ENCODE results near the gene ASIC2. TPM values are rescaled to one million over a fixed set of nuclear protein-coding genes. Genes with fewer than 3 reads are reported as not detected.
"Not testable (repeated sequence)": the region's sequence is repeated elsewhere in the genome, so short reads cannot be mapped to it uniquely, and the experiment has no call there.

ASIC2 gene
- total RNA-seq, 2 experiments from 2014 or later, result not detected

- ATAC-seq (no peak), DNase-seq (no peak)
- Mint-ChIP-seq H3K36me3 (ENCODE audit: low read depth) (peaks cover 1% of the 10 kb centered on the region), H3K27ac (no peak overlapping the region), H3K4me3 (no peak overlapping the region), H3K9me3 (ENCODE audit: insufficient read depth) (peaks cover 5% of the 10 kb centered on the region), H3K27me3 (ENCODE audit: low read depth) (peaks cover 4% of the 10 kb centered on the region), H3K4me1 (ENCODE audit: low read depth) (no peaks in the 10 kb centered on the region)
- CTCF ChIA-PET, result interaction anchor here (1.5 kb wide), 1 partner anchor 13 kb away, joined by 5 read pairs; no protein-coding TSS in a partner anchor
- POLR2A ChIA-PET, result interaction anchor here (0.7 kb wide), 1 partner anchor 187 kb away, joined by 3 read pairs; no protein-coding TSS in a partner anchor
These were observed 307.9 kb downstream of the ASIC2 start for GRCh38 chr17:32985050-32985756.

DNA sequence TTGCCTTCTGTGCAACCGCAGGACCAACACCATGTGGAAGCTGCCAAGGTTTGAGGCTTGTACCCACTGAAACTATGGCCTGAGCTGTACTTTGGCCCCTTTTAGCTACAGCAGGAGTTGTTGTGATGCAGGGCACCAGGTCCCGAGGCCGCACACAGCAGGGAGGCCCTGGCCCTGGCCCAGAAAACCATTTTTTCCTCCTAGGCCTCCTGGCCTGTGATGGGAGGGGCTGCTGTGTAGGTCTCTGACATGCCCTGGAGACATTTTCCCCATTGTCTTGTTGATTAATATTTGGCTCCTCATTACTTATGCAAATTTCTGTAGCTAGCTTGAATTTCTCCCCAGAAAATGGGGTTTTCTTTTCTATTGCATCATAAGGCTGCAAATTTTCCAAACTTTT lies 311.5 kb downstream of the ASIC2 start:
- H3K9me3 Mint-ChIP-seq (ENCODE audit: insufficient read depth); H3K27ac Mint-ChIP-seq; DNase-seq; ATAC-seq; H3K4me3 Mint-ChIP-seq; POLR2A ChIA-PET; H3K27me3 Mint-ChIP-seq (ENCODE audit: low read depth); H3K4me1 Mint-ChIP-seq (ENCODE audit: low read depth); CTCF ChIA-PET; H3K36me3 Mint-ChIP-seq (ENCODE audit: low read depth): not testable (repeated sequence)

GRCh38 chr17:32980230-32980629 lies 312.9 kb downstream of the ASIC2 start:
- no peaks in the 10 kb centered on the region for H3K4me1 Mint-ChIP-seq (ENCODE audit: low read depth)
- H3K27ac Mint-ChIP-seq, result no peak overlapping the region
- DNase-seq, result no peak
- ATAC-seq, result no peak
- CTCF ChIA-PET, result no interaction called here
- peaks cover 6% of the 10 kb centered on the region for H3K27me3 Mint-ChIP-seq (ENCODE audit: low read depth)
- POLR2A ChIA-PET, result interaction anchor here (0.6 kb wide), 1 partner anchor 975 kb away, joined by 3 read pairs; no protein-coding TSS in a partner anchor
- H3K36me3 Mint-ChIP-seq (ENCODE audit: low read depth), result peaks cover 1% of the 10 kb centered on the region
- no peak overlapping the region for H3K4me3 Mint-ChIP-seq
- H3K9me3 Mint-ChIP-seq (ENCODE audit: insufficient read depth), result no peaks in the 10 kb centered on the region

DNA sequence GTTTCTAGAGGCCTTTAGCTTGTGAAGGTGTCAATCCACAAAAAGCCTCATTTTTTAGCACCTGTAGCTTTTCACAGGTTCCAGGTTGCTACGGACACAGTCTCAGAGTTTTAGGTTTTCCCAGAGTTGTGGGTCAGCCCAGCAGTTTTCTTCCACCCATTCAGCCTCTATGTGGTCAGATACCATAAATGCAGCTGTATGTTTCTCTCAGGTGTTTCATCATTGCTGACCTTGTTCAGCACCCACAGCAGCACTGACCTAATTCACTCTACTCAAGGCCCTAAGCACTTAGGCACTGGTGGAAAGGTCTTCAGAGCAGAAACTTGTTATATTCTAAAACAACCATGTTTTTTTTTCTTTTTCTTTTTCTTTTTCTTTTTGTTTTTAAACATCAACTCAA lies 316.5 kb downstream of the ASIC2 start:
- no peaks in the 10 kb centered on the region for H3K36me3 Mint-ChIP-seq (ENCODE audit: low read depth)
- no peaks in the 10 kb centered on the region for H3K9me3 Mint-ChIP-seq (ENCODE audit: insufficient read depth)
- peaks cover 5% of the 10 kb centered on the region for H3K27me3 Mint-ChIP-seq (ENCODE audit: low read depth)
- ChIA-PET POLR2A (no interaction called here), CTCF (interaction anchor here (2.4 kb wide), 1 partner anchor 22 kb away, joined by 12 read pairs; no protein-coding TSS in a partner anchor)
- H3K4me3 Mint-ChIP-seq, result no peak overlapping the region
- ATAC-seq (no peak), DNase-seq (no peak)
- no peaks in the 10 kb centered on the region for H3K4me1 Mint-ChIP-seq (ENCODE audit: low read depth)
- H3K27ac Mint-ChIP-seq, result no peak overlapping the region

DNA sequence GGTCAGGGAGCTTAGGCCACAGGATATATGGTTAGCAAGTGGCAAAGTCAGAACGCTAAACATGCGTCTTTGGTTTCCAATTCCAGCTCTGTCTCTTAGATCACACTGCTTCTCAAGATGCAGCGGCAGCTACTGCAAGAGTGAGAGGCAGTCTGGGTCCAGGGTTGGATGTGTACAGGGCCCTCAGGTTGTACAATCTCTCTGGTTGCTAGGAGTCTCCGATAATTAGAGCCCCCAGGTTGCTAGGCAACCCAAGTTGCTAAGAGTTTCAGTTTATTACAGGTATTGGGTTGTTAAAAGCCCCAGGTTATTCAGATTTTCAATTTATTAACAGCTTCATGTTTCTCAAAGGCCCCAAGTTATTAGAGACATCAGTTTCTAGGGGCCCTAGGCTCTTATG lies 317.0 kb downstream of the ASIC2 start:
- DNase-seq (no peak), ATAC-seq (no peak)
- H3K4me3 Mint-ChIP-seq, result no peak overlapping the region
- POLR2A ChIA-PET, result no interaction called here
- peaks cover 5% of the 10 kb centered on the region for H3K27me3 Mint-ChIP-seq (ENCODE audit: low read depth)
- CTCF ChIA-PET, result interaction anchor here (2.4 kb wide), 1 partner anchor 22 kb away, joined by 12 read pairs; no protein-coding TSS in a partner anchor
- no peak overlapping the region for H3K27ac Mint-ChIP-seq
- peaks cover 3% of the 10 kb centered on the region for H3K4me1 Mint-ChIP-seq (ENCODE audit: low read depth)
- no peaks in the 10 kb centered on the region for H3K36me3 Mint-ChIP-seq (ENCODE audit: low read depth)
- H3K9me3 Mint-ChIP-seq (ENCODE audit: insufficient read depth), result no peaks in the 10 kb centered on the region

GRCh38 chr17:32971171-32971570 lies 321.9 kb downstream of the ASIC2 start:
- DNase-seq, result peak; percentile 41
- ChIA-PET POLR2A (no interaction called here), CTCF (interaction anchor here (1.2 to 1.5 kb wide), 2 partner anchors 61 to 94 kb away, joined by 3 to 5 read pairs; partner anchors contain the start of gene MYO1D)
- no peaks in the 10 kb centered on the region for H3K9me3 Mint-ChIP-seq (ENCODE audit: insufficient read depth)
- H3K36me3 Mint-ChIP-seq (ENCODE audit: low read depth), result no peaks in the 10 kb centered on the region
- no peak overlapping the region for H3K27ac Mint-ChIP-seq
- no peak overlapping the region for H3K4me3 Mint-ChIP-seq
- peaks cover 14% of the 10 kb centered on the region for H3K4me1 Mint-ChIP-seq (ENCODE audit: low read depth)
- H3K27me3 Mint-ChIP-seq (ENCODE audit: low read depth), result peaks cover 5% of the 10 kb centered on the region
- no peak for ATAC-seq

- CTCF ChIA-PET, result interaction anchor here (1.2 kb wide), 1 partner anchor 60 kb away, joined by 3 read pairs; no protein-coding TSS in a partner anchor
- no peak for ATAC-seq
- H3K4me3 Mint-ChIP-seq, result no peak overlapping the region
These were observed 322.8 kb downstream of the ASIC2 start for GRCh38 chr17:32970281-32970680.

DNA sequence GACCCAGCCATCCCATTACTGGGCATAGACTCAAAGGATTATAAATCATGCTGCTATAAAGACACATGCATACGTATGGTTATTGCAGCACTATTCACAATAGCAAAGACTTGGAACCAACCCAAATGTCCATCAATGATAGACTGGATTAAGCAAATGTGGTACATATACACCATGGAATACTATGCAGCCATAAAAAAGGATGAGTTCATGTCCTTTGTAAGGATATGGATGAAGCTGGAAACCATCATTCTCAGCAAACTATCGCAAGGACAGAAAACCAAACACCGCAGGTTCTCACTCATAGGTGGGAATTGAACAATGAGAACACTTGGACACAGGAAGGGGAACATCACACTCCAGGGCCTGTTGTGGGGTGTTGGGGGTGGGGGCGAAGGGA lies 323.9 kb downstream of the ASIC2 start:
- H3K27ac Mint-ChIP-seq; H3K9me3 Mint-ChIP-seq (ENCODE audit: insufficient read depth); POLR2A ChIA-PET; H3K36me3 Mint-ChIP-seq (ENCODE audit: low read depth); H3K4me3 Mint-ChIP-seq; CTCF ChIA-PET; ATAC-seq; DNase-seq: not testable (repeated sequence)
- H3K27me3 Mint-ChIP-seq (ENCODE audit: low read depth), result peaks cover 10% of the 10 kb centered on the region
- peaks cover 14% of the 10 kb centered on the region for H3K4me1 Mint-ChIP-seq (ENCODE audit: low read depth)

More at GRCh38 chr17:32970281-32970680, 322.8 kb downstream of the ASIC2 start:
- H3K4me1 Mint-ChIP-seq (ENCODE audit: low read depth), result peaks cover 14% of the 10 kb centered on the region
- no peaks in the 10 kb centered on the region for H3K36me3 Mint-ChIP-seq (ENCODE audit: low read depth)
- POLR2A ChIA-PET, result no interaction called here
- no peak for DNase-seq
- H3K9me3 Mint-ChIP-seq (ENCODE audit: insufficient read depth), result no peaks in the 10 kb centered on the region
- peaks cover 10% of the 10 kb centered on the region for H3K27me3 Mint-ChIP-seq (ENCODE audit: low read depth)
- H3K27ac Mint-ChIP-seq, result no peak overlapping the region

DNA sequence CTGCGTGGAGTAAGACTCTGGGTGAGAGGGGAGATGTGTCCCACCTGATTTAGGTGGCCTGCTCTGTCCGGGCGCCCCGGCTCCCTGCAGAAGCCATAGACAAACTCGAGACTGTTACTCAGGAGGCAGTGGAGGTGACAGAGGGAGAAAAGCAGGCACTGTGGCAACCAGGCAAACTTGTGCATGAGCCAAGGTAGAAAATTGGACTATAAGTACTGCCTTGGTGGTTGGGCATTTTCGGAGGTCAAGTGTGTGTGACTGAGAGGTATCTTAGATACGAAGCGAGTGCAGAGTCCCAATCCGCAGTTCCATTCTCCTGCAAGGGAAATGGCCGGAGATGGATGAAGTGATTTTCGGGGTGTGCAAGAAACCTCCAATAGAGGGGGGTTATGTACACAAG lies 328.6 kb downstream of the ASIC2 start:
- ATAC-seq, result no peak
- Mint-ChIP-seq H3K4me3 (no peak overlapping the region), H3K27me3 (ENCODE audit: low read depth) (peaks cover 14% of the 10 kb centered on the region), H3K27ac (no peak overlapping the region), H3K36me3 (ENCODE audit: low read depth) (no peaks in the 10 kb centered on the region), H3K4me1 (ENCODE audit: low read depth) (no peaks in the 10 kb centered on the region), H3K9me3 (ENCODE audit: insufficient read depth) (no peaks in the 10 kb centered on the region)
- no peak for DNase-seq
- ChIA-PET CTCF (no interaction called here), POLR2A (no interaction called here)

Measured in activated CD8-positive, alpha-beta T cell treated with anti-CD3 and anti-CD28 coated beads, Interleukin-2, amount 10 ng/mL, durations not matched to agents 7 days and 5 days (primary cell).